Motor neuron (in vitro differentiated cells): ENCODE results near the gene PPP1R9A. TPM values are rescaled to one million over a fixed set of nuclear protein-coding genes. Genes with fewer than 3 reads are reported as not detected.

ENCODE experiments used
- ATAC-seq, 8 experiments: fragments of 200-7000 bp; cut with Tn5 transposase; replicated peaks in 6 of 8; 2 replicates each; pipeline ENCODE4 v1.8.0; 2021; ENCODE audit warnings: mild to moderate bottlenecking in 8 of 8, moderate library complexity in 8 of 8
- H3K27ac ChIP-seq, 2 donors: fragments of 250-450 bp; sonication (Bioruptor Pico); 2 replicates each; pipeline ENCODE4 v1.9.0; 2021; ENCODE audit warnings: antibody characterized with exemption in 2 of 2, mild to moderate bottlenecking in 2 of 2, moderate library complexity in 1 of 2
- H3K4me1 ChIP-seq, 2 donors: fragments of 250-450 bp; sonication (Bioruptor Pico); replicated peaks in 1 of 2; 2 replicates each; pipeline ENCODE4 v1.6.1; 2021; ENCODE audit warnings: antibody characterized with exemption in 2 of 2, mild to moderate bottlenecking in 2 of 2, moderate library complexity in 1 of 2
- H3K4me3 ChIP-seq, 5 donors: fragments of 250-450 bp; sonication (Bioruptor Pico); 2 replicates each; pipeline ENCODE4 v1.9.0; 2021; ENCODE audit warnings: antibody characterized with exemption in 5 of 5, mild to moderate bottlenecking in 5 of 5, moderate library complexity in 4 of 5
- WGBS, 10 experiments: fragments of 450-650 bp; shearing (Covaris generic); methylation state at CpG; one replicate each; pipeline ENCODE4 v1.0.0; 2022; 5-methylcytosine and 5-hydroxymethylcytosine counted together
- in situ Hi-C, 9 experiments: fragments of 400-800 bp; cut with MboI; loops; one replicate each; pipeline ENCODE4 v1.15.0; 2021; ENCODE audit warnings: low sequenced_read_pairs in 9 of 9, low pct_unique_long_range_greater_than_20kb in 2 of 9; ENCODE audit not compliant: unreplicated experiment in 9 of 9
- total RNA-seq, 8 experiments: library from RNA; unstranded; fragments of 300-600 nt; gene quantifications; 2 replicates each; pipeline versions ENCODE4 v1.2.3 to v1.2.4, GENCODE V29; 2022

Gene PPP1R9A
- total RNA-seq, 8 experiments from 2014 or later, result 0.03 to 26.6 (median 16.1) TPM

- in situ Hi-C loops, result no loop called here
- H3K4me1 ChIP-seq, result peaks cover 3 to 10% of the 10 kb centered on the region in 2 donors
- H3K27ac ChIP-seq, result no peak overlapping the region
- no peak overlapping the region for H3K4me3 ChIP-seq
- 0 to 100% (median 40%) methylated on average over 1 to 2 of the region's 2 CpGs; no CpG with 5 or more reads in 5 of the 10 experiments for WGBS, 10 experiments
- peak in 5 of 8 experiments; percentile 44 to 90 (median 76) for ATAC-seq
Observed at GRCh38 chr7:95322854-95323253, 415.5 kb downstream of the PPP1R9A start.

GRCh38 chr7:95323410-95324129 lies 416.2 kb downstream of the PPP1R9A start:
- WGBS, 10 experiments, result 34 to 100% (median 90%) methylated on average over 1 to 7 of the region's 9 CpGs; no CpG with 5 or more reads in 1 of the 10 experiments
- Histone ChIP-seq H3K4me1 (peaks cover 0 to 3% of the 10 kb centered on the region in 2 donors), H3K27ac (no peak overlapping the region), H3K4me3 (no peak overlapping the region)
- ATAC-seq, result no peak
- in situ Hi-C loops, result no loop called here

GRCh38 chr7:95324431-95324830 lies 417.0 kb downstream of the PPP1R9A start, which contains the start of gene PON1:
PON1 (minus strand) TSS chr7:95324532; CDS start chr7:95324475, 57 bp downstream.
- 30 to 50% (median 43%) methylated on average over 1 to 8 of the region's 20 CpGs; no CpG with 5 or more reads in 6 of the 10 experiments for WGBS, 10 experiments
- ATAC-seq, result no peak

GRCh38 chr7:95327356-95327755 lies 420.0 kb downstream of the PPP1R9A start:
- ATAC-seq, result no peak
- 42 to 96% (median 80%) methylated on average over 2 to 3 of the region's 3 CpGs; no CpG with 5 or more reads in 2 of the 10 experiments for WGBS, 10 experiments
- Histone ChIP-seq H3K4me1 (no peaks in the 10 kb centered on the region), H3K27ac (no peak overlapping the region), H3K4me3 (no peak overlapping the region)
- in situ Hi-C loops, result no loop called here

More at GRCh38 chr7:95324431-95324830, 417.0 kb downstream of the PPP1R9A start, which contains the start of gene PON1:
- Histone ChIP-seq H3K4me1 (no peaks in the 10 kb centered on the region), H3K4me3 (no peak within 1 kb of the TSS), H3K27ac (no peak within 1 kb of the TSS)
- in situ Hi-C loops, result no loop called here

- in situ Hi-C loops, result no loop called here
- WGBS, 10 experiments, result 12 to 100% (median 75%) methylated on average over 1 to 4 of the region's 4 CpGs
- no peak overlapping the region for H3K4me3 ChIP-seq
- H3K27ac ChIP-seq, result no peak overlapping the region
- no peaks in the 10 kb centered on the region for H3K4me1 ChIP-seq
- ATAC-seq, result peak in 2 of 8 experiments; percentile 8 to 22
Observed at GRCh38 chr7:95330204-95330960, 423.0 kb downstream of the PPP1R9A start.

- 7 to 100% (median 100%) methylated on average over 1 of the region's 1 CpG for WGBS, 10 experiments
- H3K4me1 ChIP-seq, result no peaks in the 10 kb centered on the region
- in situ Hi-C loops, result no loop called here
- no peak overlapping the region for H3K27ac ChIP-seq
- peak in 1 of 8 experiments; percentile 11 for ATAC-seq
- no peak overlapping the region for H3K4me3 ChIP-seq
Observed at GRCh38 chr7:95330961-95331337, 423.6 kb downstream of the PPP1R9A start.

GRCh38 chr7:95334447-95334846 lies 427.1 kb downstream of the PPP1R9A start:
- peak in 1 of 8 experiments; percentile 12 for ATAC-seq
- in situ Hi-C loops, result no loop called here
- no peak overlapping the region for H3K4me3 ChIP-seq

GRCh38 chr7:95335093-95335492 lies 427.7 kb downstream of the PPP1R9A start:
- H3K4me3 ChIP-seq, result no peak overlapping the region
- ATAC-seq, result peak in 3 of 8 experiments; percentile 93 to 96 (median 93)
- in situ Hi-C loops, result no loop called here
- H3K4me1 ChIP-seq, result no peaks in the 10 kb centered on the region
- no peak overlapping the region for H3K27ac ChIP-seq

More at GRCh38 chr7:95334447-95334846, 427.1 kb downstream of the PPP1R9A start:
- Histone ChIP-seq H3K4me1 (no peaks in the 10 kb centered on the region), H3K27ac (no peak overlapping the region)

- Histone ChIP-seq H3K27ac (no peak overlapping the region), H3K4me3 (no peak overlapping the region), H3K4me1 (no peaks in the 10 kb centered on the region)
- WGBS, 10 experiments, result 35 to 100% (median 81%) methylated on average over 1 to 3 of the region's 3 CpGs; no CpG with 5 or more reads in 1 of the 10 experiments
- ATAC-seq, result no peak
- in situ Hi-C loops, result no loop called here
Observed at GRCh38 chr7:95338832-95339231, 431.4 kb downstream of the PPP1R9A start.

GRCh38 chr7:95340491-95340890 lies 433.1 kb downstream of the PPP1R9A start:
- no peak overlapping the region for H3K27ac ChIP-seq
- no peak overlapping the region for H3K4me3 ChIP-seq
- ATAC-seq, result no peak
- WGBS, 10 experiments, result 71 to 100% (median 82%) methylated on average over 1 to 2 of the region's 2 CpGs; no CpG with 5 or more reads in 4 of the 10 experiments
- no peaks in the 10 kb centered on the region for H3K4me1 ChIP-seq
- in situ Hi-C loops, result no loop called here

GRCh38 chr7:95342029-95342428 lies 434.6 kb downstream of the PPP1R9A start:
- no peak overlapping the region for H3K4me3 ChIP-seq
- ATAC-seq, result no peak
- 38 to 100% (median 90%) methylated on average over 1 to 3 of the region's 3 CpGs; no CpG with 5 or more reads in 4 of the 10 experiments for WGBS, 10 experiments
- in situ Hi-C loops, result no loop called here
- no peaks in the 10 kb centered on the region for H3K4me1 ChIP-seq
- H3K27ac ChIP-seq, result no peak overlapping the region

GRCh38 chr7:95342642-95343307 lies 435.4 kb downstream of the PPP1R9A start:
- Histone ChIP-seq H3K27ac (no peak overlapping the region), H3K4me1 (no peaks in the 10 kb centered on the region), H3K4me3 (no peak overlapping the region)
- 0 to 67% (median 39%) methylated on average over 1 to 4 of the region's 4 CpGs; no CpG with 5 or more reads in 2 of the 10 experiments for WGBS, 10 experiments
- peak in 4 of 8 experiments; percentile 50 to 99 (median 91) for ATAC-seq
- in situ Hi-C loops, result no loop called here
